Testis (tissue), 3 donors: ENCODE measurements around the gene RRP1. TPM values are rescaled to one million over a fixed set of nuclear protein-coding genes. Genes with fewer than 3 reads are reported as not detected.

ENCODE experiments used
- DNase-seq: peaks from one replicate; pipeline ENCODE4 v3.0.0-alpha.2; 2019
- H3K27ac ChIP-seq, 2 donors: fragments of 200-600 bp; sonication (generic); one replicate each; pipeline ENCODE4 v1.5.1; 2019
- H3K27me3 ChIP-seq: fragments of 200-600 bp; sonication (generic); one replicate; pipeline ENCODE4 v1.5.1; 2019
- H3K36me3 ChIP-seq: fragments of 200-600 bp; sonication (generic); one replicate; pipeline ENCODE4 v1.5.1; 2017; ENCODE audit warnings: low read depth; ENCODE audit errors: missing control alignments
- H3K4me1 ChIP-seq: fragments of 200-600 bp; sonication (generic); one replicate; pipeline ENCODE4 v1.5.1; 2019
- H3K4me3 ChIP-seq, 2 donors: fragments of 200-600 bp; sonication (generic); one replicate each; pipeline ENCODE4 v1.5.1; 2017 to 2019
- H3K9me3 ChIP-seq: fragments of 200-600 bp; sonication (generic); one replicate; pipeline ENCODE4 v1.5.1; 2017
- CTCF ChIP-seq, 3 experiments: fragments of 450-650 bp in 2 of 3; fragments of 200-600 bp in 1 of 3; sonication (generic) in 1 of 3; IDR thresholded peaks; one replicate each; pipeline ENCODE4 v1.5.1; 2016 to 2019; ENCODE audit warnings: antibody characterized with exemption in 3 of 3, mild to moderate bottlenecking in 2 of 3, moderate library complexity in 1 of 3
- POLR2A ChIP-seq: fragments of 450-650 bp; IDR thresholded peaks from one replicate; pipeline ENCODE4 v1.6.1; 2017; ENCODE audit warnings: antibody characterized with exemption, mild to moderate bottlenecking, moderate library complexity
- WGBS, 2 donors: methylation state at CpG; one replicate each; pipeline ENCODE4 v1.1.5; 2018; 5-methylcytosine and 5-hydroxymethylcytosine counted together
- intact Hi-C: fragments of 100-400 bp; cut with DNase I; formaldehyde crosslinking; loops from one replicate; pipeline ENCODE4 v1.15.1; 2023; ENCODE audit warnings: low total_unique reads
- polyA plus RNA-seq: library from polyadenylated mRNA; stranded (reverse); fragments of 350-450 nt; fragmentation: Illumina TruSeq; extraction: RNeasy Lipid Tissue Mini Kit (QIAGEN cat#74804); gene quantifications from one replicate; pipeline ENCODE4 v1.2.3, GENCODE V29; 2014; ENCODE audit warnings: low read depth, low replicate concordance; ENCODE audit not compliant: insufficient read depth
- total RNA-seq, 2 donors: library from RNA; depleted of rRNA; stranded (reverse); fragments of >200 nt; gene quantifications; one replicate each; pipeline ENCODE4 v1.2.3, GENCODE V29; 2016

RRP1 gene
- total and polyA plus RNA-seq, 3 donors from 2014 or later, result 21.1 to 40.2 (median 33.6) TPM

GRCh38 chr21:43770066-43770655, 19.2 kb upstream of the RRP1 start:
- TF ChIP-seq POLR2A (no peak), CTCF (IDR thresholded peaks at IDR 0.05) (no peak)
- no peak overlapping the region for H3K27ac ChIP-seq
- intact Hi-C loops, result no loop called here
- H3K4me3 ChIP-seq, result no peak overlapping the region
- WGBS, 2 donors, result 89 to 92% methylated on average over 18 to 21 of the region's 21 CpGs
- no peaks in the 10 kb centered on the region for H3K36me3 ChIP-seq
- DNase-seq, result no peak
- H3K4me1 ChIP-seq, result peaks cover 14% of the 10 kb centered on the region
- no peaks in the 10 kb centered on the region for H3K27me3 ChIP-seq
- H3K9me3 ChIP-seq, result no peaks in the 10 kb centered on the region

GRCh38 chr21:43771199-43771675, 18.1 kb upstream of the RRP1 start:
- Histone ChIP-seq H3K9me3 (no peaks in the 10 kb centered on the region), H3K4me3 (no peak overlapping the region), H3K27ac (no peak overlapping the region), H3K27me3 (no peaks in the 10 kb centered on the region), H3K36me3 (no peaks in the 10 kb centered on the region), H3K4me1 (peaks cover 14% of the 10 kb centered on the region)
- intact Hi-C loops, result no loop called here
- no peak for DNase-seq
- TF ChIP-seq CTCF (IDR thresholded peaks at IDR 0.05) (no peak), POLR2A (no peak)
- 82 to 84% methylated on average over 8 to 13 of the region's 13 CpGs for WGBS, 2 donors

- intact Hi-C loops, result no loop called here
- H3K36me3 ChIP-seq, result no peaks in the 10 kb centered on the region
- no peak overlapping the region for H3K27ac ChIP-seq
- no peak for TF ChIP-seq POLR2A
- TF ChIP-seq CTCF (IDR thresholded peaks at IDR 0.05), result no peak
- peaks cover 14% of the 10 kb centered on the region for H3K4me1 ChIP-seq
- H3K9me3 ChIP-seq, result no peaks in the 10 kb centered on the region
- no peak overlapping the region for H3K4me3 ChIP-seq
- 85 to 87% methylated on average over 13 of the region's 13 CpGs for WGBS, 2 donors
- H3K27me3 ChIP-seq, result no peaks in the 10 kb centered on the region
- DNase-seq, result no peak
Observed at GRCh38 chr21:43771698-43772424, 17.5 kb upstream of the RRP1 start.

- intact Hi-C loops, result no loop called here
- TF ChIP-seq CTCF (IDR thresholded peaks at IDR 0.05) (no peak), POLR2A (no peak)
- DNase-seq, result no peak
- H3K4me1 ChIP-seq, result peaks cover 14% of the 10 kb centered on the region
- no peaks in the 10 kb centered on the region for H3K27me3 ChIP-seq
- WGBS, 2 donors, result 77 to 79% methylated on average over 6 of the region's 6 CpGs
- H3K9me3 ChIP-seq, result no peaks in the 10 kb centered on the region
- no peak overlapping the region for H3K4me3 ChIP-seq
- H3K36me3 ChIP-seq, result no peaks in the 10 kb centered on the region
- H3K27ac ChIP-seq, result no peak overlapping the region
Observed at GRCh38 chr21:43772425-43772821, 17.0 kb upstream of the RRP1 start.
